Liver (tissue), 9 donors: Measurements from ENCODE around the gene DHX15. TPM values are rescaled to one million over a fixed set of nuclear protein-coding genes. Genes with fewer than 3 reads are reported as not detected.
A peak's percentile ranks its signal among the peaks of the same experiment; 100 is the strongest.

Experiments used
- DNase-seq: peaks from one replicate; pipeline ENCODE4 v3.0.0-alpha.2; 2017; ENCODE audit warnings: low spot score
- H3K27ac ChIP-seq, 2 donors: one replicate each; pipeline ENCODE4 v1.7.0; 2013; ENCODE audit warnings: inconsistent platforms in 2 of 2, low read length in 2 of 2, control low read depth in 1 of 2, low read depth in 1 of 2, mild to moderate bottlenecking in 1 of 2
- H3K27me3 ChIP-seq, 4 donors: one replicate each; pipeline versions ENCODE4 v1.6.1 to v1.7.0; 2013; ENCODE audit warnings: low read length in 3 of 4, inconsistent platforms in 1 of 4, mild to moderate bottlenecking in 1 of 4, moderate library complexity in 1 of 4; ENCODE audit not compliant: control insufficient read depth in 4 of 4, insufficient read depth in 4 of 4
- H3K36me3 ChIP-seq, 4 donors: one replicate each; pipeline versions ENCODE4 v1.6.1 to v1.7.0; 2013; ENCODE audit warnings: low read length in 3 of 4, mild to moderate bottlenecking in 3 of 4, low read depth in 1 of 4, moderate library complexity in 1 of 4; ENCODE audit not compliant: control insufficient read depth in 4 of 4, insufficient read depth in 3 of 4
- H3K4me1 ChIP-seq, 4 donors: one replicate each; pipeline versions ENCODE4 v1.6.1 to v1.7.0; 2013; ENCODE audit warnings: low read length in 3 of 4, mild to moderate bottlenecking in 3 of 4, moderate library complexity in 1 of 4; ENCODE audit not compliant: control insufficient read depth in 4 of 4, insufficient read depth in 4 of 4
- H3K4me3 ChIP-seq, 3 donors: one replicate each; pipeline versions ENCODE4 v1.6.1 to v1.7.0; 2013; ENCODE audit warnings: low read length in 3 of 3, control low read depth in 1 of 3, low read depth in 1 of 3, mild to moderate bottlenecking in 1 of 3
- H3K9ac ChIP-seq, 2 donors: one replicate each; pipeline ENCODE4 v1.7.0; 2013; ENCODE audit warnings: low read length in 2 of 2, mild to moderate bottlenecking in 2 of 2, moderate library complexity in 2 of 2, control low read depth in 1 of 2, low read depth in 1 of 2
- H3K9me3 ChIP-seq, 4 donors: one replicate each; pipeline versions ENCODE4 v1.6.1 to v1.7.0; 2013; ENCODE audit warnings: low read length in 3 of 4; ENCODE audit not compliant: control insufficient read depth in 4 of 4
- CTCF ChIP-seq: fragments of 150-350 bp; IDR thresholded peaks from 2 replicates; pipeline ENCODE4 v1.5.1; 2017; ENCODE audit warnings: improper control_type of control experiment, low read depth, low read length; ENCODE audit not compliant: missing input control
- FOXA1 ChIP-seq: IDR thresholded peaks from 2 replicates; pipeline ENCODE4 v1.6.1; 2016; ENCODE audit warnings: antibody characterized with exemption
- FOXA2 ChIP-seq: IDR thresholded peaks from 2 replicates; pipeline ENCODE4 v1.6.1; 2016; ENCODE audit warnings: antibody characterized with exemption
- GABPA ChIP-seq, 2 donors: IDR thresholded peaks in 1 of 2; conservative IDR thresholded peaks in 1 of 2; 2 replicates each; pipeline ENCODE4 v1.6.1; 2016; ENCODE audit warnings: antibody characterized with exemption in 2 of 2, mild to moderate bottlenecking in 1 of 2, moderate library complexity in 1 of 2
- HNF4A ChIP-seq, 2 donors: conservative IDR thresholded peaks; 2 replicates each; pipeline ENCODE4 v1.6.1; 2016; ENCODE audit warnings: antibody characterized with exemption in 2 of 2, mild to moderate bottlenecking in 2 of 2
- HNF4G ChIP-seq: IDR thresholded peaks from 2 replicates; pipeline ENCODE4 v1.6.1; 2016; ENCODE audit warnings: antibody characterized with exemption
- JUND ChIP-seq, 2 donors: IDR thresholded peaks; 2 replicates each; pipeline ENCODE4 v1.6.1; 2016; ENCODE audit warnings: antibody characterized with exemption in 2 of 2
- MAX ChIP-seq: IDR thresholded peaks from 2 replicates; pipeline ENCODE4 v1.6.1; 2016; ENCODE audit warnings: antibody characterized with exemption
- RAD21 ChIP-seq, 2 donors: IDR thresholded peaks; 2 replicates each; pipeline ENCODE4 v1.6.1; 2016; ENCODE audit warnings: antibody characterized with exemption in 2 of 2, mild to moderate bottlenecking in 2 of 2
- REST ChIP-seq: IDR thresholded peaks from 2 replicates; pipeline ENCODE4 v1.6.1; 2016; ENCODE audit warnings: antibody characterized with exemption, mild to moderate bottlenecking
- RXRA ChIP-seq, 2 donors: IDR thresholded peaks; 2 replicates each; pipeline ENCODE4 v1.6.1; 2017 to 2018; ENCODE audit warnings: antibody characterized with exemption in 2 of 2, mild to moderate bottlenecking in 1 of 2
- SP1 ChIP-seq: IDR thresholded peaks from 2 replicates; pipeline ENCODE4 v1.6.1; 2018; ENCODE audit warnings: antibody characterized with exemption, mild to moderate bottlenecking
- TAF1 ChIP-seq: conservative IDR thresholded peaks from 2 replicates; pipeline ENCODE4 v1.6.1; 2016; ENCODE audit warnings: antibody characterized with exemption, mild to moderate bottlenecking
- YY1 ChIP-seq: IDR thresholded peaks from 2 replicates; pipeline ENCODE4 v1.6.1; 2016; ENCODE audit warnings: antibody characterized with exemption, mild to moderate bottlenecking
- ZBTB33 ChIP-seq: IDR thresholded peaks from 2 replicates; pipeline ENCODE4 v1.6.1; 2016; ENCODE audit warnings: antibody characterized with exemption
- WGBS: extraction: QIAGEN DNeasy Blood & Tissue Kit; methylation state at CpG from one replicate; pipeline ENCODE4 v1.1.7; 2013; 5-methylcytosine and 5-hydroxymethylcytosine counted together
- polyA plus RNA-seq, 2 donors: library from polyadenylated mRNA; stranded (reverse) in 1 of 2; unstranded in 1 of 2; fragments of 200-250 nt in 1 of 2; fragments of >200 nt in 1 of 2; fragmentation: Nextera tagmentation in 1 of 2; extraction: Ambion mirVana in 1 of 2; gene quantifications; one replicate each; pipeline versions ENCODE4 v1.2.1 to v1.2.3, GENCODE V29; 2013 to 2015
- total RNA-seq, 2 donors: library from RNA; depleted of rRNA; stranded (reverse); fragments of >200 nt; gene quantifications; one replicate each; pipeline ENCODE4 v1.2.3, GENCODE V29; 2014
- donor health status: healthy.
- donor health status: healthy.
- donor health status: healthy.
- donor health status: healthy.
- donor health status: healthy.

Gene DHX15
- total and polyA plus RNA-seq, 4 donors: 25.2 to 80.9 (median 51.5) TPM

DNA sequence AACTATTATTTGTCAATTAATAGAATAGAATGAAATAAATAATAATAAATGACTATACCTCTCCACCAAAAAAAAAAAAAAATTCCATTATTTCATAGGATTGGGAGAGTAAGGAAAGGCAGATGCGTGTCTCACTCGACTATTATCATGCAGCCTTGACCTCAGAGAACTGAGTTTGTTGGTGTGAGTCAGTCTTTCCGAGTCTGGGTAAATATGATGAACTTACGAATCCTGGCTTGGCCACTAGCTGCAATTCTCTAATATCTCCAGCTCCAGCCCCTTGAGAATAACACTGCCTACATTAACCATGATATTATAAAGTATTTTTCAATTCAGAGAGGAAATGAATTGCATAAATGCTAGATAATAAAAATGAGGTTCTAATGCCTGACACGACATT is 46.6 kb upstream of the DHX15 start:
- TF ChIP-seq HNF4G (no peak), RXRA (IDR thresholded peaks at IDR 0.05) (no peak), RAD21 (IDR thresholded peaks at IDR 0.05) (no peak), GABPA (IDR thresholded peaks at IDR 0.05 in 1 of 2, conservative IDR thresholded peaks at IDR 0.05 in 1 of 2) (no peak), FOXA2 (no peak), JUND (IDR thresholded peaks at IDR 0.05) (peak in 1 of 2 donors; percentile 66), MAX (no peak)
- Histone ChIP-seq H3K27ac (no peak overlapping the region), H3K4me1 (no peaks in the 10 kb centered on the region), H3K4me3 (no peak overlapping the region), H3K36me3 (no peaks in the 10 kb centered on the region), H3K27me3 (no peaks in the 10 kb centered on the region), H3K9me3 (no peaks in the 10 kb centered on the region), H3K9ac (no peak overlapping the region)
- DNase-seq: no peak
- 58% methylated on average over 5 of the region's 5 CpGs for WGBS

DNA sequence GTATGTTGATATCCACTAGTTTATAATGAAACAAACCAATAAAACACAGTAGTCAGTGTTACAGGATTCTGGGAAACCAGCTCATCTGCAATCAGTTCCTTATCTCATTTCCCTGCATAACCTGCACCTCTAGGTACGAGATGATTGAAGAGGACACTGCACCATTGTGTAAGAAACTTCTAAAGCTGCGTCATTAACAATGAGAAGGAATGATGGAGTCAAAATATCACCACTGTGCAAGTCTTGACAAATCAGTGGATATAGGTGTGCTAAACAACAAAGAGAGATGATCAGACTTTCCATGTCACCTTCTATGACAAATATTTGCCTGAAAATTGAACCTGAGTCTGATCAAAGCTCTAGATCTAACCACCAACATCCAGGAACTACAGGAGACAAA is 40.7 kb upstream of the DHX15 start:
- peaks cover 0 to 2% (median under 1%) of the 10 kb centered on the region in 4 donors for H3K9me3 ChIP-seq

DNA sequence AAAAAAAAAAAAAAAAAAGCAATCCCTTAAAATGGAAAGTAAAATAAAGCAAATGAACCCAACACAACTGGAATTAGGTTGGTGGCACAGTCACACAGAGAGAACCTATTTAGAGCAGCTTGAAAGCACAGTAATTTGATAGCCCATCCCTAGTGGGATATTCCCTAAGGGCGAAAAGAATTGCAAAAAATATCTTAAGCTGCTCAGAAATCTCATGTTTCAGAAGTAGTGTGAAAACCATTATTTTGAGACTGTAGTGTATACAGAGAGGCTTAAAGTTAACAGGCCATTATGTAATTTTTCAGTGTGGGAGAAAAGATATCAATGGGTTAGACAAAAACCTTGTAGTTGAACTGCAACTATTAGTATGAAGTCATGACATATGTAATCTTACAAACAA is 40.0 kb upstream of the DHX15 start:
- H3K9ac ChIP-seq: no peak overlapping the region
- WGBS: 87% methylated on average over 1 of the region's 1 CpG
- no peaks in the 10 kb centered on the region for H3K4me1 ChIP-seq
- H3K4me3 ChIP-seq: no peak overlapping the region
- DNase-seq: no peak
- peaks cover 0 to 2% (median under 1%) of the 10 kb centered on the region in 4 donors for H3K9me3 ChIP-seq
- TF ChIP-seq JUND (IDR thresholded peaks at IDR 0.05): no peak
- TF ChIP-seq YY1: no peak
- TF ChIP-seq GABPA (IDR thresholded peaks at IDR 0.05 in 1 of 2, conservative IDR thresholded peaks at IDR 0.05 in 1 of 2): no peak
- TF ChIP-seq SP1: no peak
- TF ChIP-seq HNF4A (conservative IDR thresholded peaks at IDR 0.05): no peak
- H3K27ac ChIP-seq: no peak overlapping the region
- no peaks in the 10 kb centered on the region for H3K27me3 ChIP-seq
- no peaks in the 10 kb centered on the region for H3K36me3 ChIP-seq

More for the DNA sequence above, 40.7 kb upstream of the DHX15 start:
- Histone ChIP-seq H3K4me3 (no peak overlapping the region), H3K36me3 (no peaks in the 10 kb centered on the region), H3K4me1 (no peaks in the 10 kb centered on the region), H3K27me3 (no peaks in the 10 kb centered on the region), H3K27ac (no peak overlapping the region), H3K9ac (no peak overlapping the region)
- 48% methylated on average over 2 of the region's 2 CpGs for WGBS
- DNase-seq: no peak
- TF ChIP-seq HNF4G: no peak
- no peak for TF ChIP-seq JUND (IDR thresholded peaks at IDR 0.05)
- no peak for TF ChIP-seq CTCF
- TF ChIP-seq FOXA2: no peak

DNA sequence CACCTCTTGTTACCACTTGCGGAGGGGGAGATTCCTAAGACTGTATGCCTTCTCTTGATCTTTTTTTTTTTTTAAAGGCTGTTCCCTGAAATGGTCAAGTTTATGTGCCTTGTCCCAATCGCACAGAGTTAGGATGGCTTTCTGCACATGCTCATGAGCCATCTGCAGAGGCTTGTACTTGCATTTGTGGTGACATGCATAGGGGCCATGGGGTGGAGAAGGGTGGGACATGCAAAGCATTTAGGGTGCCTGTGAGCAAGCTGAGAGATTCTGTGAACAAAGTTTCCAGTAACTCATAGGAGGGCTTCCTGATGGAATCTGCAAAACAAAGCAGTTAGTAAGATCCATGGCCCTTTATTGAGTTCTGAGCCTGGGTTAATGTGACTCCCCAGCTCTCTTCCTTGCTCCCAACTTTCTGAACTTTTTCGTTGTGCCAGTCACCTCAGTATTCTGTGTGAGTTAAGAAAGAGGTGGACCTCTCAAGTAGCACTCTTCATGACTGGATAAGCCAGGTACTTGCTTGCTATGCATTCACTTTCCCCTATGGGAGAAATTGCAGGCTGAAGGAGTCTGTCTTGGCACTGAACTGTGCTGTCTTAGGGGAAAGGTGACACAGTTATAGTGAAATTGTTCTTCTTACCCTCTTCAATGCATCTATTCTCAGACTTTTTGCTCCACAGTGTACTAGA is 37.9 kb upstream of the DHX15 start:
- Histone ChIP-seq H3K9me3 (peaks cover 0 to 2% (median under 1%) of the 10 kb centered on the region in 4 donors), H3K27me3 (no peaks in the 10 kb centered on the region)
- 73% methylated on average over 3 of the region's 3 CpGs for WGBS
- TF ChIP-seq MAX (no peak), TAF1 (no peak), RAD21 (IDR thresholded peaks at IDR 0.05) (no peak), HNF4G (no peak), FOXA1 (no peak), JUND (IDR thresholded peaks at IDR 0.05) (no peak), REST (no peak), RXRA (IDR thresholded peaks at IDR 0.05) (no peak), ZBTB33 (no peak)

More for the DNA sequence above, 37.9 kb upstream of the DHX15 start:
- Histone ChIP-seq H3K36me3 (no peaks in the 10 kb centered on the region), H3K4me1 (no peaks in the 10 kb centered on the region), H3K27ac (no peak overlapping the region), H3K9ac (no peak overlapping the region), H3K4me3 (no peak overlapping the region)
- no peak for DNase-seq
